KOPT-K1 (cell line): ENCODE measurements around the gene DTHD1.
A peak's percentile ranks its signal among the peaks of the same experiment; 100 is the strongest.

Source experiments
- H3K27ac ChIP-seq: fragments of 200-600 bp; sonication (generic); 2 replicates; pipeline ENCODE4 v1.5.1; 2016; ENCODE audit warnings: antibody characterized with exemption, mild to moderate bottlenecking, low read depth, low read length; ENCODE audit not compliant: poor library complexity, severe bottlenecking
- H3K36me3 ChIP-seq: fragments of 200-600 bp; sonication (generic); 2 replicates; pipeline ENCODE4 v1.5.1; 2017; ENCODE audit warnings: antibody characterized with exemption, mild to moderate bottlenecking, low read length, moderate library complexity; ENCODE audit not compliant: insufficient read depth
- H3K9me3 ChIP-seq: fragments of 200-600 bp; sonication (generic); 2 replicates; pipeline ENCODE4 v1.5.1; 2017; ENCODE audit warnings: antibody characterized with exemption, low read length, mild to moderate bottlenecking; ENCODE audit not compliant: insufficient read depth, poor library complexity, severe bottlenecking

Gene DTHD1

GRCh38 chr4:36288731-36289426 lies 7.5 kb downstream of the DTHD1 start:
- Histone ChIP-seq H3K36me3 (no peaks in the 10 kb centered on the region), H3K9me3 (no peaks in the 10 kb centered on the region), H3K27ac (no peak overlapping the region)

- Histone ChIP-seq H3K36me3 (no peaks in the 10 kb centered on the region), H3K9me3 (no peaks in the 10 kb centered on the region), H3K27ac (no peak overlapping the region)
These were observed 9.2 kb downstream of the DTHD1 start for GRCh38 chr4:36290641-36291040.

- Histone ChIP-seq H3K36me3 (no peaks in the 10 kb centered on the region), H3K27ac (no peak overlapping the region), H3K9me3 (no peaks in the 10 kb centered on the region)
These were observed 11.3 kb downstream of the DTHD1 start for GRCh38 chr4:36292556-36293188.

GRCh38 chr4:36301127-36301526 lies 19.7 kb downstream of the DTHD1 start:
- Histone ChIP-seq H3K27ac (no peak overlapping the region), H3K9me3 (no peaks in the 10 kb centered on the region), H3K36me3 (no peaks in the 10 kb centered on the region)

GRCh38 chr4:36303426-36304137 lies 22.2 kb downstream of the DTHD1 start:
- Histone ChIP-seq H3K27ac (no peak overlapping the region), H3K9me3 (no peaks in the 10 kb centered on the region), H3K36me3 (no peaks in the 10 kb centered on the region)

GRCh38 chr4:36304138-36304681 lies 22.8 kb downstream of the DTHD1 start:
- H3K9me3 ChIP-seq: no peaks in the 10 kb centered on the region
- H3K36me3 ChIP-seq: no peaks in the 10 kb centered on the region
- H3K27ac ChIP-seq: no peak overlapping the region

GRCh38 chr4:36308150-36308549 lies 26.7 kb downstream of the DTHD1 start:
- no peak overlapping the region for H3K27ac ChIP-seq
- no peaks in the 10 kb centered on the region for H3K36me3 ChIP-seq
- H3K9me3 ChIP-seq: no peaks in the 10 kb centered on the region

GRCh38 chr4:36310216-36310615 lies 28.8 kb downstream of the DTHD1 start:
- Histone ChIP-seq H3K9me3 (no peaks in the 10 kb centered on the region), H3K36me3 (no peaks in the 10 kb centered on the region), H3K27ac (peak overlapping the region; percentile 66)

GRCh38 chr4:36310793-36311192 lies 29.4 kb downstream of the DTHD1 start:
- H3K9me3 ChIP-seq: no peaks in the 10 kb centered on the region
- H3K27ac ChIP-seq: peak overlapping the region; percentile 66
- no peaks in the 10 kb centered on the region for H3K36me3 ChIP-seq

- H3K9me3 ChIP-seq: no peaks in the 10 kb centered on the region
- no peak overlapping the region for H3K27ac ChIP-seq
- H3K36me3 ChIP-seq: no peaks in the 10 kb centered on the region
These were observed 31.1 kb downstream of the DTHD1 start for GRCh38 chr4:36312511-36312910.

GRCh38 chr4:36313301-36313700 lies 31.9 kb downstream of the DTHD1 start:
- Histone ChIP-seq H3K36me3 (no peaks in the 10 kb centered on the region), H3K9me3 (no peaks in the 10 kb centered on the region), H3K27ac (no peak overlapping the region)

GRCh38 chr4:36313703-36314102 lies 32.3 kb downstream of the DTHD1 start:
- Histone ChIP-seq H3K9me3 (no peaks in the 10 kb centered on the region), H3K36me3 (no peaks in the 10 kb centered on the region), H3K27ac (no peak overlapping the region)

- Histone ChIP-seq H3K27ac (no peak overlapping the region), H3K36me3 (no peaks in the 10 kb centered on the region), H3K9me3 (no peaks in the 10 kb centered on the region)
These were observed 35.2 kb downstream of the DTHD1 start for GRCh38 chr4:36316607-36317006.

- H3K27ac ChIP-seq: no peak overlapping the region
- H3K9me3 ChIP-seq: no peaks in the 10 kb centered on the region
- H3K36me3 ChIP-seq: no peaks in the 10 kb centered on the region
These were observed 36.3 kb downstream of the DTHD1 start for GRCh38 chr4:36317721-36318120.

GRCh38 chr4:36320117-36320896 lies 38.9 kb downstream of the DTHD1 start:
- Histone ChIP-seq H3K27ac (no peak overlapping the region), H3K9me3 (no peaks in the 10 kb centered on the region), H3K36me3 (no peaks in the 10 kb centered on the region)
